ENCODE data around the gene RHEB. TPM values are rescaled to one million over a fixed set of nuclear protein-coding genes. Genes with fewer than 3 reads are reported as not detected.

The RHEB gene
- total and polyA plus RNA-seq, 2 of the 4 experiments (the other 2 are of a cell fraction) = 19.7 to 67.2 TPM

GRCh38 chr7:151416941-151417315 lies 102.8 kb downstream of the RHEB start:
- Histone ChIP-seq H4K91ac (ENCODE audit: insufficient read depth, low read depth, low read length) (no peak overlapping the region), H3K27ac (ENCODE audit: insufficient read depth, low read length) (no peak overlapping the region), H4K5ac (ENCODE audit: low read depth, low read length) (no peak overlapping the region), H2BK20ac (ENCODE audit: low read depth, low read length) (no peak overlapping the region), H2AK9ac (replicated peaks; ENCODE audit: low read depth, low read length, poor library complexity) (no peak overlapping the region), H4K8ac (ENCODE audit: low read depth in 2 of 2, low read length in 2 of 2) (no peak overlapping the region), H3K4me3 (ENCODE audit: insufficient read depth, low read depth, low read length) (no peak overlapping the region), H2AFZ (replicated peaks; ENCODE audit: low read length, poor library complexity) (no peak overlapping the region), H2BK15ac (ENCODE audit: low read depth, low read length) (no peak overlapping the region), H3K4me1 (ENCODE audit: control insufficient read depth, insufficient read depth, low read length) (no peaks in the 10 kb centered on the region; the same call in 1 of the 2 replicates), H3K27me3 (ENCODE audit: control insufficient read depth, insufficient read depth, low read length) (peaks cover 29% of the 10 kb centered on the region), H3K9ac (ENCODE audit: low read depth, low read length) (no peak overlapping the region), H3K36me3 (ENCODE audit: control insufficient read depth, insufficient read depth, low read length) (no peaks in the 10 kb centered on the region), H3K4ac (ENCODE audit: low read depth, low read length) (no peak overlapping the region), H3K14ac (replicated peaks; ENCODE audit: low read depth, low read length) (no peak overlapping the region), H3K18ac (ENCODE audit: low read depth, low read length) (no peak overlapping the region), H3K23ac (ENCODE audit: low read depth, low read length) (no peak overlapping the region), H3K79me1 (ENCODE audit: low read depth in 1 of 2, low read length in 2 of 2) (no peaks in the 10 kb centered on the region), H3K9me1 (ENCODE audit: insufficient read depth, low read length) (no peaks in the 10 kb centered on the region), H3K56ac (ENCODE audit: extremely low read depth, insufficient read depth, low read length) (no peak overlapping the region), H4K20me1 (ENCODE audit: insufficient read depth, low read length) (no peaks in the 10 kb centered on the region), H3K4me2 (ENCODE audit: low read depth, low read length) (no peak overlapping the region), H2BK120ac (ENCODE audit: low read depth, low read length) (no peak overlapping the region), H2BK5ac (ENCODE audit: low read depth, low read length, poor library complexity, severe bottlenecking) (no peak overlapping the region), H3K9me3 (ENCODE audit: control insufficient read depth, insufficient read depth, low read length) (peaks cover 18% of the 10 kb centered on the region), H2AK5ac (ENCODE audit: low read depth, low read length) (peak overlapping the region; percentile 52; the same call in 1 of the 2 replicates)
- ChIA-PET CTCF (no interaction called here), POLR2A (ENCODE audit: unreplicated experiment) (no interaction called here)
- in situ Hi-C loops (cut with MboI; ENCODE audit: low sequenced_read_pairs) = no loop called here
- BruUV-seq (replicated peaks) = no TSS peak
- dilution Hi-C loops (cut with HindIII; ENCODE audit: low sequenced_read_pairs, unreplicated experiment) = no loop called here
- no peak for DNase-seq
- intact Hi-C loops (cut with micrococcal nuclease) = no loop called here
- no peak; the same call in 1 of the 2 replicates for ATAC-seq (ENCODE audit: low read depth)
- 23% methylated on average over 6 of the region's 11 CpGs; no CpG with 5 or more reads in 1 of the 2 experiments for WGBS, 2 experiments (ENCODE audit: extremely low coverage in 2 of 2, insufficient read length in 1 of 2)
- TF ChIP-seq MAFK (IDR thresholded peaks at IDR 0.05; ENCODE audit: low read depth, low read length) (no peak), FOS (IDR thresholded peaks at IDR 0.05; ENCODE audit: low read depth, low read length) (no peak), CHD1 (IDR thresholded peaks at IDR 0.05; ENCODE audit: low read depth, low read length) (no peak), RAD21 (IDR thresholded peaks at IDR 0.05; ENCODE audit: low read length) (no peak), BHLHE40 (IDR thresholded peaks at IDR 0.05; ENCODE audit: low read depth, low read length) (no peak)
